GM21717 (cell line): Measurements from ENCODE around the gene DHH.
"Not testable (repeated sequence)": the region's sequence is repeated elsewhere in the genome, so short reads cannot be mapped to it uniquely, and the experiment has no call there.

Source experiments
- ATAC-seq: cut with Tn5 transposase; IDR thresholded peaks from one replicate; pipeline ENCODE4 v1.9.1; 2021; ENCODE audit warnings: mild to moderate bottlenecking, moderate library complexity; ENCODE audit not compliant: unreplicated experiment

The DHH gene

GRCh38 chr12:49079793-49080192 is 14.8 kb downstream of the DHH start:
- ATAC-seq: no peak

GRCh38 chr12:49070971-49071370 is 23.6 kb downstream of the DHH start:
- ATAC-seq: no peak

DNA sequence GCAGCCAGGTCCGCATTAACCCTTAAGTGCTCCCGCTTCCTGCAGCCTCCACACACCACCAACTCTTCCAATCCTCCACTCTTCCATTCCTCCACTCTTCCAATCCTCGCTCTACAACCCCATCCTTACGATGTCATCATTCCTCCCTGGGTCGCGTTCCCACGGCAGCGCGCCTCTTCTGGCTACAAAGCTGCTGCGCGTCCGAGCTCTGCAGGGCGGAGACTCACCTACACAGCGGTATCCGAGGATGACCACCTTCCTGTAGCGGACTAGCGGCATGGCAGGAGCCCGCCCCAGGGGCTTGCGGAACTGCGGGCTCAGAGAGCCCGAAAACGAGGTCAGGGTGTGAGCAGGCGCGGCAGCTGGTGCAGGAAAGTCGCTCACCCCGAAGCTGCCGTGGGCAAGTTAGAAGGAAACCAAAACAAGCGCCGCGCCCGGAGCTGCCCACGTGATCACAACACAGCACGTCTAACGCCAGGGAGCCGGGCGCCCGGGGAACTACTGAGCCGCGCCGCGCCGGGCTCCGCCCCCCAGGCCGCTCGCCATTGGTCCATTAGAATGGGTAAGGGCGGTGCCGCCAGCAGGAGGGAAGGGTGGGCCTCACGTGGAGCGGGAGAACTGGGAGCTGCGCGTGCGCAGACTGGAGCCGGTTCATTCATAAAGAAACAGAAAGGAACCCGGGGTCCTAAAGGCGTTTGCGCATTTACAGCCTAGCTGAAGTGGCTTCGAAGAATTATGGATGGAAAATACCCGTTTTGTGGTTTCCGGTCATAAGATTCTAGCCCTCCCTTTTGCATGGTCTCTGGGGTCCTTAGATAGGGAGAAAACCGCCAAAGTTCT is 24.9 kb downstream of the DHH start, which contains the start of gene RHEBL1:
Gene RHEBL1, minus strand, starts transcription at position 473 of the 840 bp plus-strand sequence. Its CDS starts 194 bp downstream, at position 279.
- peak; percentile 93 for ATAC-seq

DNA sequence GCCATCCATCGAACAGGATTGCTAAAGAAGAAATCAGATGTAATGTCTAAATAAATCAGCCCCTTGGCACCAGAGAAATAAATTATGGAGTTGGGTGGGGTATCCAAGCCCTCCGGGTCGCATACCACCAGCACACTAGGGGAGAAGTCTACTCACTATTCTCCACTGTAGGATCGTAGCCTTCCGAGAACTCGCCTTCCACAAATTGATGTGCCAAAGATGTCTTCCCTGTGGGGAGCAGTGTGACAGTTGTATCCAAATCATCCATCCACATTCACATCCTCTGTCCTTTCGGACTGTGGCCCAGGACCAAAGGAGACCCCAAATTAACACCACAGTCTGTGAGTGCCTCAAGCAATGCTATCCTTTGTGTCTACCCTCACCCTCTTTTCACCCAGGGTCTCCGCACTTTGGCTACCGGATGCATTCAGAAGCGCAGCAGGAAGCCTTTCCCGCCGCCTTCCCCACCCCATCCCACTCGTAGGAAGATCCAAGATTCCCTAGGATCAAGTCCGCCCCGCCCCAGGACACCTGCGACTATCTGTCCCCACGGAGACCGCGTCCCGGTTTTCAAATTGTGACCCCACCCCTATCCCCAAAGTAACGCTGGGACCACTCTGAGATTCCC is 25.6 kb downstream of the DHH start:
- no peak for ATAC-seq

GRCh38 chr12:49066120-49066519 is 28.5 kb downstream of the DHH start:
- ATAC-seq: no peak

DNA sequence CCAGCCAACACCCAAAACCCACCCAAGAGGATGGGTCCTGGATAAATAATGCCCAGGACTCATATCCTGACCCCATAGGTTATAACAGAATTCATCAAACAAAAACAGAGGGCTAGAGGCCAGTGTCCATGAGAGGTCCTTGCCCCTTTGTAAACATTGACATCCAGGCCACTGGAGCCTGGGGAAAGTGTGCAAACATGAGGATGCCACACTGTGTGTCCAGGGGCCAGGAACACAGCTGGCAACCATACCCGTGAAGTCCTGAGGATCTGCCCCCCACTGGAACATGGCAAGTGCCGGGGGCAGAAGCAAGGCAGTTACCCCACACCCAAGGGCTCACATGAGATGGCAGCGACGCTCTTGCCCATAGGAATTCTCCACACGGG is 29.8 kb downstream of the DHH start:
- no peak for ATAC-seq

DNA sequence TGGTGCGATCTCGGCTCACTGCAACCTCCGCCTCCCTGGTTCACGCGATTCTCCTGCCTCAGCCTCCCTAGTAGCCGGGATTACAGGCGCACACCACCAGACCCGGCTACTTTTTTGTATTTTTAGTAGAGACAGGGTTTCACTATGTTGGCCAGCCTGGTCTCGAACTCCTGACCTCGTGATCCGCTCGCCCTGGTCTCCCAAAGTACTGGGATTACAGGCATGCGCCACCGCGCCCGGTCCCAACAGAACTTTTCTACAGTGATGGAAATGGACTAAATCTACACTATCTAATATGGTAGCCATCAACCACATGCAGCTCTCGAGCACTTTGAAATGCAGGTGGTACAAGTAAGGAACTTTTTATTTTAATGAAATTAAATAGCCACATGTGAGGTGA is 32.7 kb downstream of the DHH start:
- ATAC-seq: not testable (repeated sequence)

DNA sequence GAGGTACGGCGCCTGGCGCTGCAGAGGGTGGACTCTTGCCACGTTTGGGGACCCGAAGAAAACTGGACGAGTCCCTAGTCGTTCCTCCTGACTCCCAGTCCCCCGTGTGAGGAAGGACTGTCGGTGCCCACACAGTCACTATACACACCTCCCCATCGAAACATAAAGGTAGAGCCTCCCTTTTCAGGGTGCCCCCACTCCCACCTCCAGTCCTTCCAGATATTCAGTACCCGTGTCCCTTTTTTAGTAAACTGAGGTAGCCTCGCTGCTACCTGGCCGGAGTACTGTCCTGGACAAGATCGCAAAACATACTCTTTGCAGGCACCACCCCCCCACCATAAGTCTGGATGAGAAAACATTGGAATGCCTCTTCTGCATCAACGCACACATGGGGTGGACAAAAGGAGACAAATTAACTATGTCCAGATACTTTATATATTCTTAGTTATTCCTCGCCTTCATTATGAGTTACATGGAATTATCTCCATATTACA is 33.4 kb downstream of the DHH start:
- peak; percentile 1 for ATAC-seq

DNA sequence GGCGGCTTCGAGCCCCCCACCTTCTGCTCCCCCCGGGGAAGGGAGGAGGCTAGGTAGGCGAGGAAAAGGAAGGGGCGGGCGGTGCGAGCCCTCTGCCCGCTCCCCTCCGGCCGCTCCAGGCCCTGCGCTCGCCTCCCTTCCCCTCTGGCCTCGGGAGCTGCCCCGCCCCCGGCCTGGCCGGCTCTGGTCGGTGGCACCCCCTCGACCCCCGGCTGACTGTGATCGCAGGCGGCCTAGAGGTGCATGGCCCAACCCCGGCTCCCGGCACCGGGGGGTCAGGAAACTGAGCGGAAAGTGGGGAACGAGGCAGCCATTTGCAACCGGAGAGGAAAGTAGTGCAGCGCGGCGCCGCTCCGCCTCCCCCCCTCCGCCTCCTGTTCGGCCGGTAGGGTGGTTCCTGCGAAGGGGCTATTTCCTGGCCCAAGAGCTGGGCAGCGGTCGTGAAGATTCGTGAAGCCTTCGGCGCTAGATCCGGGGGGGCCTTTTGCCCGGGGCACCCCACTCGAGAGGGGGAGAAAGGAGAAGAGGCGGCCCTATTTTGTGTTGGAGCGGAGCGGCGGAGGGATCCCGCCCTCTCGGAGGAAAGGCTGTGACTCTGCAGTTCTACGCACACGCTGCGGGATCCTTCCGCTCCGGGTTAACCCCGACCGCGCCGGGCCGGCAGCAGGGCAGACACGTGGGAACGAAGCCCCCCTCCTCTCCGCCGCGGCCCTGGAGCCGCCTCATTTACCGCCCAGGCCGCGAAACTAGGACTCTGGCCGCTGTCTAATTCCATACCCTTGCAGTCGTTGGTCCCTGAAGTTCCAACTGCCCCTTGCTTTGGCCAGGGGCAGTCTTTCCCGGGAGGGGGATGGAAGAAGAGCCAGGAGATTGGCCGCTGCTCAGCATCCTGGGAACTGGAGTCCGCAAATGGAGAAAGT is 34.1 kb downstream of the DHH start, which contains the start of gene KMT2D:
Gene KMT2D, minus strand, starts transcription at position 558 of the 920 bp plus-strand sequence. CDS start 5,470 bp downstream, outside the sequence.
- ATAC-seq: peak; percentile 51

- peak; percentile 19 for ATAC-seq
These were observed 35.1 kb downstream of the DHH start for GRCh38 chr12:49059299-49060171.

- ATAC-seq: no peak
These were observed 35.6 kb downstream of the DHH start for GRCh38 chr12:49059045-49059298.

- ATAC-seq: no peak
These were observed 36.1 kb downstream of the DHH start for GRCh38 chr12:49058366-49059044.

- no peak for ATAC-seq
These were observed 36.7 kb downstream of the DHH start for GRCh38 chr12:49057888-49058287.

GRCh38 chr12:49055978-49056754 is 38.4 kb downstream of the DHH start:
- ATAC-seq: peak; percentile 51

GRCh38 chr12:49055092-49055491 is 39.5 kb downstream of the DHH start:
- no peak for ATAC-seq

- no peak for ATAC-seq
These were observed 40.1 kb downstream of the DHH start for GRCh38 chr12:49054524-49054923.

GRCh38 chr12:49054096-49054495 is 40.5 kb downstream of the DHH start:
- ATAC-seq: no peak

DNA sequence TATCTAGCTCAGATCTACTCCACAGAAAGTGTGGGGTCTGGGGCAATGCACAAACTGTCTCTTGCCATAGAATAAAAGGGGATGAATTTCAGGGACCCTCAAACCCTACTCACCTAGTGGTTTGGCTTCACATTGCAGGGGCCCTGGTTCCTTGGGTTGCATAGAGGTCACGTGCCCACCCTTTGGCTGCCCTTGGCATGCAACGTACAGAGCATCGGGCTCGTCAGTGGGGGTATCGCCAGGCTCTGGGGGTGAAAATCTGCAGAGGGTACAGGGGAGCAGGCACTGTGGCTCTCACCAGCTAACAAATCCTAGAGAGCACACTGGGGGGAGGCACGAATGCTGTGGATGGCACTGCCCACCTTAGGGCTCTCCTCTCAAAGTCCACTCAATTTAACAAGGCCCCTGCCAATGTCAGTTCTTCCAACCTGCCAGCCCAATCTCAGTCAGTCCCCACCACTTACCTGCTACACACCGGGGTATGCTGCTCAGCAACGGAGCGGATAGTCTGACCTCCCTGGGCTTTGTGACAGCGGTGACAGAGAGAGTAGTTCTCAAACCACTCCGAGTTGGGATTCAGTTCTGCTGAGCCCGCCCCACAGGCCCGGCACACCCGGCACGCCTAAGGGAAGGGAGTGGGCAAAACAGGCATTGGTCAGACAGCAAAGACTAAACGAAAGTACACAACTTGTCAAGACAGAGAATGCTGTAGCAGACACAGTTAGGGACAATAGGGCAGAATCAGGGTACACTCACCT is 42.0 kb downstream of the DHH start:
- no peak for ATAC-seq
